Activated T-cell treated with anti-CD3 and anti-CD28 coated beads for 24 hours (primary cell): ENCODE results near the gene PDGFRB.

Experiments used
- DNase-seq: peaks from one replicate; pipeline ENCODE4 v3.0.0-alpha.2; 2020; ENCODE audit warnings: low read depth

PDGFRB gene

DNA sequence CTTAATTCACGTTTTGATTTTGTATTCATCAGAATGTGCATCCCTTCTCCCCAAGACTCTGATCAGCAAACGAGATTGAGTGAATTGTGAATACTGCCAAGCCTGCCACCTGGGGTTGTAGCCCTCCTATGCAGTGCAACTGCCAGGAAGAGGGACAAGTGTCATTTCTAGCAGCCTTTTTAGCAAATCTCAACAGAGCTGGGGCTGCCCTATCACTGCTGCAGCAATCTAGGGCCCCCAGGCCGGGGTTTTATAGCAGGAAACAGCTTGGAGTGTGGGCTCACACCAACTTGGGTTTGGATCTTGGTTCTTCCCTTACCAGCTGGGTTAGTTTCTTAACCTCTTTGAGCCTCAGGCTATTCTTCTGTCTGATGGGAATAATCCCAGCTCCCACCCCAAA lies 73.3 kb downstream of the PDGFRB start:
- DNase-seq = no peak

DNA sequence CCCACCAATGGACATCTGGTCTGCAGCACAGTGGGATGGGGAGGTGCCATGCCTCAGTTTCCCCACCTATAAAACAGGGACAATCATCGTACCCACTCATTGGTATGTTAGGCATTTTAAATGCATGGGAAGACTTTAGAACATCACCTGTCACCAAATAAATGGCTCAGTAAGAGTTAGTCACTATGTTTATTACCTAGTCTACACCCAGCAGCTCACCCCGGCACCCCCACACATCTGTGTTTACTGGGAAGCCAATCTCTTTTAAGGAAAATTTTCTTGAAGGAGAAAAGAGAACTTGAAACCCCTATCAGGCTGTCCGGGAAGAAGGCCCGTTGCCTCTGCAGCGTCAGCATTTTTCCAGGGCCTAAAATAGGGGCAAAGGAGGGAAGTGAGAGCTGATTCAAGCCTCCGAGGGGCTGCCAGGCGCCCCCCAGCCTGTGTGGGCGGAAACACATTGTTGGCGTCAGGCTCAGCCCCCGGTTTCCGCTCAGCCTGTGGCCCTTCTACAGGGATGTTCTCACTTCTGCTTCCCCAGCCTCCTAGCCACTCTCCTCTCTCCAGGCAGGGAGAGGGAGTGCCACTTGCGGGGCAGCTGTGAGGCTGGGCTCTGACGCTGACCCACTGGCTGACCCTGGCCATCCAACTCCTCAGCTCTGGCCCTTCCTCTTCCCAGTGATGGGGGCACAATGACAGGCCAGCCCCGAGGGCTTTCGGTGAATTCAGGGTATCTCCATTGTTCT lies 73.9 kb downstream of the PDGFRB start:
- DNase-seq = no peak

DNA sequence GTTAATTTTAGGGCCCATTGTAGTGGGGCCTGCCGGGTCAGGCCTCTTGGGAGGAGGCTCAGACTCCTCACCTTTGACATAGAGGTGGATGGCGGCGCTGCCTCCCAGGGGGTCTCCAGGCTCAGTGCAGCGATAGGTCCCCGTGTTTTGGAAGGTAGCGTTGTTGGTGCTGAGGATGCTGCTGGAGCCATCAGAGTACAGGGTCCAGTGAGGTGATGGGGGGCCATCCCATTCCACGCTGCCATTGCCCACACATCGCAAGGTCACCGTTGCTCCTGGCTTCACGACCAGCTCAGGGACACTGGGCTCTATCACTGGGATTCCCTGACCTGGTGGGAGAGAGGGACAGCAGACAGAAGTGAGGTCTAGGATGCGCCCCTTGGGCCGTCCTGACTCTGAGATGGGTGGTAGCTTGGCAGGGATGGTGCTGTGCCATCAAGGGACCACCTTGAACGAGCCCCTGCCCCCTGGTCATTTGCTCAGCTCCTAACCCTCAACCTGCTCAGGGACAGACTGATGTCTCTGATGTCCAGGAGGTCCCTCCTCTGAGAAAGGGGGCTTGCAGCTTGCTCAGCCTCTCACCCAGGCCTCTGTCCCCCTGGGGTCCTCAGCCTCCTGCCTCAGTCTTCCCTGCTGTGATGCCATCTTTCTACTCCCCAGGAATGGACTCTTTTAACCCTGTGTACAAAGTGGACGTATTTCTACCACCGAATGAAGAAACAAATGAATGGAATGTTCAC lies 74.8 kb downstream of the PDGFRB start:
- DNase-seq = no peak

DNA sequence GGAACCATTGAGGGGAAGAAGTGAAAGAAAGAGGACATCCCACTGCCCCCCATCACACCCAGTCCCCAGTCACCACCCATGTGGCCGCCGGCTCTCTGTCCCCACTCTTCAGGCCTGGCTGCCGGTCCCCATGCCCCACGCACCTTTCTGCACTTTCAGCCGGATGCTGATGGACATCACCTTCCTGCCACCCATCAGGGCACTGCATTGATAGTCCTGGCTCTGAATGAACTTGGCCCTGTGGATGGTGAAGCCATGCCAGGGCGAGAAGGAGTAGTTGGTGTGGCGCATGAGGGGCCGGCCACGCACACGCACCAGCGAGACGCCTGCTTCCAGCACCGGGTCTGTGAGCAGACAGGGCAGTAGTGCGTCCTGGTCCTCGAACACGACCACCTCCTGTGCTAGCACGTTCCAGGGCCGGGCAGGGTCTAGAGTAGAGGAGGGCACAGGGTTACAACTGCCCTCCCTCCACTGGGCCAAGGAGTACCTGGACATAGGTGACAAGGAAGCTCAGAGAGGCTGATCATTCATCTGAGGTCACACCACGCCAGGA lies 75.7 kb downstream of the PDGFRB start:
- DNase-seq = no peak

DNA sequence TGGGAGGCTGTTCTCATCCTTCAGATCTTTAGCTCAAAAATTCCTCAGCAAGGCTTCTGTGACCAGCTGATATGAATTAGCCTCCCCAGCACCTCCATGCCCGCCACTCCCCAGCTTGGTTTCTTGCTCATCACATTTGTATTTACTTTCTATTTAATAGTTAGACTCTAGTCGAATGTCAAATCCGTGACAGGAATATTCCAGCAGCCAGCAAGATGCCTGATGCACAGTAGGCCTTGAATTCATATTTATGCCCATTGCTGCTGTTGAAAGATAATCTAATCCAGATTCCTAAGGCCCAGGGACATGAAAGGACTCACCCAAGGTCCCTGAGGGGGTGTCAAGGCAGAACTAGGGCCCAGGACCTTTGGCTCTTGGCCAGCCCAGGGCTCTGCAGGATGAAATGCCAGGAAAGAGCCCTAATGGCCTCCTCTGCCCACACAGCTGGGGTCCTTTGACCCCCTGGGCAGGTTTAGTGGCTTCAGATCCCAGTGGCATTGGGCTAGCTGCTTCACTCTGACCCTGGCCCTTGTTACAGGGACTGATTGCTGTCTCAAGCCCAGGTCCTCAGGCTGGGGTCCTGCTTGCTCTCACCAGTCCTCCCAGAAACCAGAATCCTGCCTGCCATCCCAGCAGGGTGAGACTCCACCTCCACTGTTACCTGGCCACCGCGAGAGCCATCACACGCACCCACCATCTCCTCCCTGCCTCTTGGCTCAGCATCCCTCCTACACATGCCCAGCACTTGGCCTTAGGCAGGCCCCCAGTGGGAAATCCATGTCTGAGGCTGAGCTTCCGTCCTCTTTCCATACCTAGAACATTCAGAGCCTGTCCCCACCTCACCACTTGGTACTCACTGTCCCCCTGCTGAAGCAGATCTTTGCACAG lies 76.6 kb downstream of the PDGFRB start:
- no peak for DNase-seq

DNA sequence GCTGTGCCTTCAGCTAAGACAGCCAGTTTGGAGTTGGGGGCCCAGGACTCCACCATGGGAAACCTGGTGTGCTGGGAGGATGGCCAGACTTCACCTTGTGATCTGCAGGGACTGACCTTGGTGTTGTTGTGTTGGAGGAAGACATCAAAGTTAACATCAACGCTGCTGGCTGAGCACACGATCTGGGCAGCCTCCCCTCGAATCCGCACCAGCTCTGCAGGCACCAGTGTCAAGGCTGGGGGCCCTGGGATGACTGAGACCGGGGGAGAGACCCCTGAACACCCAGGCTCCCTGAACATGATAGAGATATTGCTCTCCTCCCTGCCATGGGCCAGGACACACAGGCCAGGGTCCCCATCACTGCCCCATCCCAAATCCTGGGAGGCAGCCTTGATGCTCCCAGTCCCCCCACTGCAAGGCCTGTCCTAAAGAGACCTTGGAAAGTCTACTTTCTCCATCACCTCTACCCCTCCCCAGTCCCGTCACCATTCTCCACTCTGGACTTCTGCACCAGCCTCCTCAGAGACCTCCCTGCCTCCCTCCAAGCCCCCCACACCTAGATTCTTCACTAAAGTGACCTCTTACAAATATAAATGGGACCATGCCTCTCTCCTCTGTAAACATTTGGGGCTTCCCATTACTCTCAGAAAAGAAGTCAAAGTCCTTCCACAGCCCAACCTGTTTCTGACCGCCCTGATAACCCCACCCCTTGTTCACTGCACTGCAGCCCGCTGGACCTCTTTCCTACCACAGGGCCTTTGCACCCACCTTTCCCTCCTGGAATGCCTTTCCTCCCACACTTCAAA lies 77.4 kb downstream of the PDGFRB start:
- DNase-seq = no peak

DNA sequence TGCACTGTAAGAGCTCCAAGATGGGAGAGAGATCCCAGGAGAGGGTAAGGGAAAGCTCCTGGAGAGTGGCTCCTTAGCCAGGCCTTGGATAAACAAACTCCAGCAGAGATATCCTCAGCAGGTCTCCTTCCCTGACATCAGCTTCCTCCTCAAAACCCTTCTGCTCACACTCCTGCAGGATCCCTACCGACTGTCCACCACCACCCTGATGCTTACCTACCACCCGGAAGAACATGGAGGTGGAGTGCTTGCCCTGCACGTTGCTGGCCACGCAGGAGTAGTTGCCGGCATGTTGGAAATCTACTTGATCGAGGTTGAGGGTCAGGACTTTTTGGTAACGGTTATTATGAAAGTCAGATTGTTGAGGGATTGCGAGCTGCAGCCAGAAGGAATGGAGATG lies 78.6 kb downstream of the PDGFRB start:
- no peak for DNase-seq

DNA sequence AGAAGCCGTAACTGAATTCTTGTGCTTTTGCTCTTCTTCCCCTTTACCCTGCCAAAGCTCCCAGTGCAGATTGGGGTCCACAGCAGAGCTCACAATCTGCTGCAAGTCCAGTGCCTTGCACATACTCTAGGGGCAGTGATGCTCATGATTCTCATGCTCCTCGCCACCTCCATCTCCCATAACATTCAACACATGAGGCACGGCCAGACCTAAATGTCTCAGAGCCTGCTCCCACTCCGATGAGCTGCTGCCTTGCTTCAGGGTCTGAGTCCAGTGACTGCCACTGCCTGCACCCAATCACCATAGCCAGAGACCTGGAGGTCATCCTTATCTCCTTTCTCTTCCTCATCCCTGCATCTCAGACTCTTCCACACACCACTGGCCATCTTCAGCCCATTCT lies 79.8 kb downstream of the PDGFRB start:
- DNase-seq = no peak

DNA sequence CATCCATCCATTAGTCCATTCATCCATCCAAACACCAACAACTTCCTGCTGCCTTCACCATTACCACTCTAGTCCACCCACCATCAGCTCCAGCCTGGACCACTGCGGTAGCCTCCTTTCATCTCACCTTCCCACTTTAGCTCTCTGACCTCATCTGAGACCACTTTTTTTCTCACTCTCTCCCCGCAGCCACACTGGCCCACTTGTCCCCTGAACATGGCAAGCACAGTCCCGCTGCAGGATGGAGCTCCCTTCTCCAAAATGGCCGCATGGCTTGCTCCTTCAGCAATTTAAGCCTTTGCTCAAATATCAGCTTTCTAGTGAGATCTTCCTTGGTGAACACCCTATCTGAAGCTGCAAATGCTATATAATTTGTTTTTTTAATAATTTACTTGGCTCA lies 80.4 kb downstream of the PDGFRB start:
- no peak for DNase-seq

DNA sequence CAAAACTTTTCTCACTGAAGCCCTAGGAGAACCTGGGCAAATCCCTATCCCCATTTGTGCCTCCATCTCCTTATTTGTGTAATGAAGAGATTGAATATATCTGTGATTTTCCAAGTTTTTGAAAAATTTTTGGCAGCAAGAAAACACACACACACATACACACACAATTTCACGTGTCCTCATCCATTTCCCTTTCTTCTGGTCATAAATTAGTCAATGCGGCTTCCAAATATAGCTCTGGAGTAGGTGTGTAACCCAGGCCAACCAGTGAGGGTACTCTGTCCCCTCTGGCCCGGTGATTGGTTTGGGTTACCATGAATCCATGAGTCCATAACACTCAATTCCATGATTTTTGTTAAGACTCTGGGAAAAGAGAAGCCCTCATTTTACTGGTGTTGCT lies 82.0 kb downstream of the PDGFRB start:
- no peak for DNase-seq

DNA sequence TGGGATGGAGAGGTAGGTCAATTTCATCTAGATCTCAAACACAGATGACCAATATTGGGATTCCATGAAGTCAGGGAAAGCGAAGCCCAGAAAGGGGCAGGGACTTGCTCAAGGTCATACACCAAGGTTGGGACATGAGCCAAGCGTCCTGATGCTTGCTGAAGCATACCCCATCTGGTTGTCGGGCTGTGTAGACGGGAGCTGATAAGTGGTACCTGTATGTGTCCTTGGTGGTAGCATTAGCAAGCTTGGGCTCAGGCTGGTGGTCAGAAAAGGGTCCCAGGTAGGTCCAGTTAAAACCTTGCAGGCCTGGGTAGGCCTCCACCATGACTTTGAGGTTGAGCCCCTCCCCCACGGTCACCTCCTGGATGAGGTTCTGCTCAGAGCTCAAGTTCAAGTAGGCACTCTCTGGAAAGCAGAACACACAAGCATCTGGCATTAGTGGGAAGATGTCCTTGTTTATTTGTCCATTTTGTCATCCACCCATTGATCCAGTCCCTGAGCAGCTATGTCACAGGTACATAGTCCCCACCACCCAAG lies 82.5 kb downstream of the PDGFRB start:
- DNase-seq = no peak

DNA sequence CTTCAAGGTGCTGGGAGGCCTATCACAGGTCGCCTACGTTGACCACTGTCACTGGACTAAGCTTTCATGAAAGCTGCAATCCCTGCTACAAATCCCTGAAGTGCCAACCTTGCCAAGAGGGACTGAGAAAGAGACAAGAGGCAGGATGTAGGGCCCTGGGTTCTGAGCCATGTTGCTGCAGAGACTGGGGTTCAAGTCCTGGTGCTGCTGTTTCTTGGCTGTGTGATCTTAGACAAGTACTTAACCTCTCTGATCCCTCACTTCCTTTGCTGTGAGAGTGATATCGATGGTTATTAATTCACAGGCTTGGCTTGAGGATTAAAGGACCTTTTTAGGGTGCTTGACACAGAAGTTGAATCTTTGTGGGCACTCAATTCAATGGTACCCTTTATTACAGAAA lies 84.8 kb downstream of the PDGFRB start:
- no peak for DNase-seq

DNA sequence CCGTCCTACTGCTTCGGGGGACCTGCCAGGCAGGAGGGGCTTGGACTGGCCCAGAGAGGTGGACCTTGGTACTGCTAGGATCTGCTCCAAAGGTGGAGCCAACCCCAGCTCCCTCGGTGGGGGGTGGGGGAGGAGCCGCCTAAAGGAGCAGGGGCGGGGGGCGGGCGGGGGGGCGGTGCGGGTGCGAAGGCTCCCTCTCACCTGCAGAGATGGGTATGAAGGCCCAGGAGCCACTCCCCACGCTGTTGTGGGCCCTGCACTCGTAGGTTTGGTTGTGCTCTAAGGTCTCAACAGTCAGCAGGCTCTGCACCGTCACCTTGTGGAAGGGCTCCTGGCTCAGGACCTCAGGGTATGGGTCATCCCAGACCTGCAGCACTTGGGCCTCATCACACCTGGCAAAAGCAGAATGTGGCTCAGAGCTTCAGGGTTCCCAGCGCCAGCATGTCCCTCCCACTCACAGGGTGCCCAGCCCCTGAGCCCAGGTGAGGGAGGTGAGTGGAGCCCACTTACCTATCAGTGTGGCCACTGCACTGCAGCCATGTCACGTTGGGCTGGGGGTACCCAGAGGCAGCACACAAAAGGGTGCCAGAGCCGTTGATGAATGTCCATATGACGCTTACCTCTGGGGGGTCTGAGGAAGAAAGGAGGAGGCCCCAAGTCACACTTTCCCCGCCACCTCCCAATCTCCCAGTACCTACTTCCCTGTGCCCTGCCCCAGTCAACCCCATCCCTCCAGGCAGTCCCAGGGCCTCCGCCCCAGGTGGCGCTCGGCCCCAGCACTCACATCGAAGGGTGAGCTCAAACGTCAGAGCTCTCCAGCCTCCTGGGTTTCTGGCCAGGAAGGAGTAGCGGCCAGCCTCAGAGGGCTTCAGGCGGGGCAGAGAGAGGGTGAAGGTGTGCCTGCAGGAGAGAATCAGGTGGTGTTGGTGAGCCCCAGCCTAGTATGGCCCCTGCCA lies 85.7 kb downstream of the PDGFRB start:
- no peak for DNase-seq

DNA sequence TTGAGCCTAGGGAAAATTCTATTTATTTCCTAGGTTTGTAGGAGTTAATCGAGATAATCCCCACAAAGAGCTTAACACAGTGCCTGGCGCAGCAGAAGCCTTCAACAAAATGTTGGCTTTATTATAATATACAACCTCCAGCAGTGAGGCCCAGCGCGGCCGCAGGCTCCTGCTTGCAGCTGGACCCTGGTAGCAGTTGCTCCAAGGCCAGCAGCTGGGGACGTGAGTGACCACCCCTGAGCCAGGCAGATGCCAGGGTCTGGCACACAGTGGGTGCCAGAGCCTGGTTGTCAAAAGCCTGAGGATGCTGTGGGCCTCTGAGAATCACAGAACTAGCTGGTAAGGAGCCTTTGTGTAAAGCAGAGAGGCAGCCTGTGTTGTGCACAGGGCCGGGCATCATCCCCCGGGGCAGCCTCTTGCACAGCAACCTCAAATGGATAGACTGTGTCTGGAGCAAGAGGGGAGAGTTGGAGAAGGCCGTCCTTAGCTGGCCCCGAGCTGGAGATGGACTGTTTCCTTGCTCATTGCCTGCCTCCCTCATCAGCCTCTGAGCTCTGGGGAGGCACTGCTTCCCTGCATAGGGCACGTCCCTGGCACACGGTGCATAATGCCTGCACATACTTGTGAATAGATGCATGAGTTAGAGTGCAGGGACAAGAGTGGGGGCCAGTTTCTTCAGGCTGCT lies 86.5 kb downstream of the PDGFRB start:
- DNase-seq = no peak

DNA sequence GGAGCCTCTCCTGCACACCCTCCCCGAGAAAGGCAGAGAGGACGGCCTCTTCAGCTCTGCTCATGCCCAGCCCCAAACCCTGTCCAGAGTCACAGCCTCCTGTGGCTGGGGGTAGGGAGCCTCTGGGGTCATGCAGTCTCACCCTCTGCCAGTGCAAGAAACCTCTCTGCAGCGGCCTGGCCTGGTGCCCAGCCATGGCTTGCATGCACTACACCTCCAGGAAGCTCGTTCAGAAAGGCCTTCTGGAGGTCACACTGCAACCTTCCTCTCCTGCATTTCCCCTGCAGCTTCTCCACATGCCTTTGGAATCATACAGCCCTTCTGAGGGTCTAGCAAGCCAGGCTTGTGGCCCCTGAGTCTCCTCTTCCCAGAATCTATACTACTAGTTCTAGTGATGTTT lies 87.2 kb downstream of the PDGFRB start:
- DNase-seq = no peak

DNA sequence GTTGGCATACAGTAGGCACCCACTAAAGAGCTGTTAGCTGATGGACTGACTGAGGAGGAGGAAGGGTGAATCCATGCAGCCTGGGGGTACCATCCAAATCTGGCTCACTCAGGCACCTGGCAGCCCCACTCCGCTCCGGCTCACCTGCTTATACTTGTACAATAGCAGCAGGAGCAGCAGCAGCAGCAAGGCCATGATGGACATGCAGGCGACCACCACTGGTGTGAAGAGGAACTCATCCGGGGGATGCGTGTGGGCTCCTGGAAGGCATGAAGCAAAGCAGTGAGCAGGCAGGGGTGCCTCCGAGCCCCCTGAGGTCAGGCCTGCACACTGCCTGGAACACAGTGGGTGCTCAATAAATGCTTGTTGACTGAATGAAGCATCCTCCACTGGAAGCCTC lies 87.6 kb downstream of the PDGFRB start:
- no peak for DNase-seq

DNA sequence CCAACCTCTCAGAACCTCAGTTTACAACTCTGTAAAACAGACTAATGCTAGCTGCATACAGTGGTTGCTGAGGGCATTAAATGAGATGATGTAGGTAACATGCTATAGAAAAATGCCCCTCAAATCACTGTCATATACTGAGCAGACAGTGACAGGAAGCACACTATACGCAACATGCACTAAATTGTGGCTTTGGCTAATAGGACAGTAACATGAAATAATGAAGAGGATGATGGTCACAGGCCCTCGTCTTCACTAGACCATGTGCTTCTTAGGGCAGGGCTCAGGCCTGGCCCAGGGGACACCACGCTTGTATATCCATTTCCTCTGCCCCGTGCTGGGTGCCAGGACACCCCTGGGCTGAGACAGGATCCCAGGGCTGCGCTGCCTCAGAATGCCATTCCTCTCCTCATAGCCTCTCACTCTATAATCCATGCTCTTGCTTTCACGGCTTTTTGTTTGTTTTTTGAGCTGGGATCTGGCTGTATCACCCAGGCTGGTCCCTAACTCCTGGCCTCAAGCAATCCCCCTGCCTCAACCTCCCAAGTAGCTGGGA lies 88.2 kb downstream of the PDGFRB start:
- no peak for DNase-seq

DNA sequence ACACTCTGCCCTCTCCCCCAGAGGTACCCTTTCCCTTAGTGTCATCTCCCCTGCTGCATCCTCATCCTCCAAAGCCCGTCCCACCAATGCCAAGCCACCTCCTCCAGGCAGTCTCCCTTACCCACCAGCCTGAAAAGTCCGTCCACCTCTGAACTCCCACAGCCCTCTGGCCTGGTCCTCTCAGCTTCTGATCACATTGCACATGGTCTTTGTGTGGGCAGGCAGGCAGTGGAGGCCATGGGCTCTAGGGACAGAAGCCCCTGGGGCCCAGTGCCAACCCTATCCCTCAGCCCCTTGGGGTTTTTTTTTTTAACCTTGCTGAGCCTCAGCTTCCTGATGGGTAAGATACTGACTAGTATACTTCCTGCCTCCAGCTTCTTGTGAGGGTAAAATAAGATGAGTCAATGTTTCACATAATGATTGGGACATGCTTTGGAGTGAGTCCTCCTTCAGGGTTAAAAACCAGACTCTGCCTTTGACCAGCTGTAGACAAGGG lies 88.7 kb downstream of the PDGFRB start:
- DNase-seq = no peak

DNA sequence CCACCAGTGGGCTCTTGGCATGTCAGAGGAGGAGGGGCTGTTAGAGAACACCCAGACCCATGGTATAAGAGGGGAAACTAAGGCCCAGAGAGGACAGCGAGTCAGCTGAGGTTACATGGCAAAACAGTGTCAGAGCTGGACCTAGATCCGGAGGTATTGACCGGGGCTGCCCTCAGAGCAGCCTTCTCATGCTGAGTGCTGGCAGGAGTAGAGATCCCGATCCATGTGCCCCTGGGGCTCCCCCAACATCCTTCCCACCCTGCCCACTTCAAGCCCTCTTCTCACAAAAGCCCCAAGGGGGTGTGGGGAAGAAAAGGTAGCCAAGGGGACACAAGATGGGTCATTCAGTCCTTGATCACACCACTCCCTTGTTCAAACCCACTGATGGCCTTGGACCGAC lies 89.2 kb downstream of the PDGFRB start:
- DNase-seq = no peak
